Mucosa of rectum (tissue), 2 donors: ENCODE data around the gene KRABD2.

Experiments
- H3K27ac ChIP-seq, 2 donors: one replicate each; pipeline ENCODE4 v1.7.0; 2013; ENCODE audit warnings: inconsistent platforms in 2 of 2, low read depth in 2 of 2, low read length in 2 of 2
- H3K27me3 ChIP-seq, 2 donors: one replicate each; pipeline ENCODE4 v1.7.0; 2013; ENCODE audit warnings: low read length in 2 of 2; ENCODE audit not compliant: control insufficient read depth in 2 of 2, insufficient read depth in 2 of 2
- H3K36me3 ChIP-seq, 2 donors: one replicate each; pipeline ENCODE4 v1.7.0; 2013; ENCODE audit warnings: low read length in 2 of 2; ENCODE audit not compliant: control insufficient read depth in 2 of 2, insufficient read depth in 2 of 2
- H3K4me1 ChIP-seq, 2 donors: one replicate each; pipeline ENCODE4 v1.7.0; 2013; ENCODE audit warnings: low read length in 2 of 2, mild to moderate bottlenecking in 1 of 2; ENCODE audit not compliant: control insufficient read depth in 2 of 2, insufficient read depth in 2 of 2
- H3K4me3 ChIP-seq, 2 donors: one replicate each; pipeline ENCODE4 v1.7.0; 2013; ENCODE audit warnings: low read length in 2 of 2
- H3K9ac ChIP-seq, 2 donors: one replicate each; pipeline ENCODE4 v1.7.0; 2013; ENCODE audit warnings: low read length in 2 of 2, low read depth in 1 of 2, mild to moderate bottlenecking in 1 of 2
- H3K9me3 ChIP-seq, 2 donors: one replicate each; pipeline ENCODE4 v1.7.0; 2013; ENCODE audit warnings: low read length in 2 of 2; ENCODE audit not compliant: control insufficient read depth in 2 of 2
- donor health status: healthy.
- donor health status: Normal muscosa, but diverticular disease.

Gene KRABD2

GRCh38 chr17:8393470-8394231 is 17.1 kb upstream of the KRABD2 start:
- Histone ChIP-seq H3K27me3 (peaks cover 7 to 10% of the 10 kb centered on the region in 2 donors), H3K36me3 (no peaks in the 10 kb centered on the region), H3K9ac (no peak overlapping the region), H3K4me1 (peaks cover 5 to 8% of the 10 kb centered on the region in 2 donors), H3K9me3 (no peaks in the 10 kb centered on the region), H3K27ac (peak overlapping the region in 1 of 2 donors; percentile 52), H3K4me3 (peak overlapping the region; percentile 31 to 33)

GRCh38 chr17:8392674-8393469 is 16.4 kb upstream of the KRABD2 start:
- Histone ChIP-seq H3K9ac (no peak overlapping the region), H3K27ac (peak overlapping the region in 1 of 2 donors; percentile 52), H3K4me1 (peaks cover 5 to 8% of the 10 kb centered on the region in 2 donors), H3K36me3 (no peaks in the 10 kb centered on the region), H3K9me3 (no peaks in the 10 kb centered on the region), H3K27me3 (peaks cover 7% of the 10 kb centered on the region in 2 donors), H3K4me3 (no peak overlapping the region)

GRCh38 chr17:8392274-8392673 is 15.8 kb upstream of the KRABD2 start:
- H3K4me3 ChIP-seq = no peak overlapping the region
- peaks cover 5 to 8% of the 10 kb centered on the region in 2 donors for H3K4me1 ChIP-seq
- peaks cover 6 to 7% of the 10 kb centered on the region in 2 donors for H3K27me3 ChIP-seq
- H3K9me3 ChIP-seq = no peaks in the 10 kb centered on the region
- H3K36me3 ChIP-seq = no peaks in the 10 kb centered on the region
- no peak overlapping the region for H3K27ac ChIP-seq
- H3K9ac ChIP-seq = no peak overlapping the region

GRCh38 chr17:8391711-8392110 is 15.2 kb upstream of the KRABD2 start:
- H3K9ac ChIP-seq = no peak overlapping the region
- no peak overlapping the region for H3K4me3 ChIP-seq
- H3K27ac ChIP-seq = no peak overlapping the region

GRCh38 chr17:8387914-8388651 is 11.6 kb upstream of the KRABD2 start:
- Histone ChIP-seq H3K27me3 (no peaks in the 10 kb centered on the region), H3K4me3 (no peak overlapping the region), H3K36me3 (no peaks in the 10 kb centered on the region), H3K9ac (no peak overlapping the region), H3K27ac (no peak overlapping the region), H3K9me3 (no peaks in the 10 kb centered on the region), H3K4me1 (peaks cover 0 to 5% of the 10 kb centered on the region in 2 donors)

More at GRCh38 chr17:8391711-8392110, 15.2 kb upstream of the KRABD2 start:
- Histone ChIP-seq H3K9me3 (no peaks in the 10 kb centered on the region), H3K4me1 (peaks cover 5 to 8% of the 10 kb centered on the region in 2 donors), H3K36me3 (no peaks in the 10 kb centered on the region), H3K27me3 (peaks cover 3 to 6% of the 10 kb centered on the region in 2 donors)

GRCh38 chr17:8386841-8387240 is 10.3 kb upstream of the KRABD2 start:
- Histone ChIP-seq H3K4me1 (peaks cover 5 to 8% of the 10 kb centered on the region in 2 donors), H3K9ac (no peak overlapping the region), H3K27me3 (no peaks in the 10 kb centered on the region), H3K4me3 (no peak overlapping the region), H3K27ac (no peak overlapping the region), H3K9me3 (no peaks in the 10 kb centered on the region), H3K36me3 (no peaks in the 10 kb centered on the region)

GRCh38 chr17:8384801-8385378 is 8.4 kb upstream of the KRABD2 start:
- no peak overlapping the region for H3K4me3 ChIP-seq
- no peak overlapping the region for H3K9ac ChIP-seq
- H3K27me3 ChIP-seq = no peaks in the 10 kb centered on the region
- H3K27ac ChIP-seq = no peak overlapping the region
- peaks cover 12 to 13% of the 10 kb centered on the region in 2 donors for H3K36me3 ChIP-seq
- H3K9me3 ChIP-seq = no peaks in the 10 kb centered on the region
- H3K4me1 ChIP-seq = peaks cover 16 to 21% of the 10 kb centered on the region in 2 donors

GRCh38 chr17:8383143-8383822 is 6.8 kb upstream of the KRABD2 start, which contains the start of gene RPL26:
Gene RPL26, minus strand, starts transcription at chr17:8383193. Its CDS starts 883 bp downstream, at chr17:8382310.
- peaks cover 16 to 21% of the 10 kb centered on the region in 2 donors for H3K4me1 ChIP-seq

GRCh38 chr17:8382880-8383142 is 6.3 kb upstream of the KRABD2 start:
- Histone ChIP-seq H3K9me3 (no peaks in the 10 kb centered on the region), H3K27me3 (no peaks in the 10 kb centered on the region), H3K36me3 (peaks cover 27 to 32% of the 10 kb centered on the region in 2 donors), H3K4me1 (peaks cover 16 to 21% of the 10 kb centered on the region in 2 donors), H3K9ac (peak overlapping the region; percentile 72 to 93), H3K27ac (peak overlapping the region; percentile 62 to 94), H3K4me3 (peak overlapping the region; percentile 83 to 96)

More at GRCh38 chr17:8383143-8383822, 6.8 kb upstream of the KRABD2 start, which contains the start of gene RPL26:
- Histone ChIP-seq H3K9me3 (no peaks in the 10 kb centered on the region), H3K9ac (peak within 1 kb of the TSS; percentile 91 to 93), H3K27ac (peak within 1 kb of the TSS; percentile 94 to 95), H3K36me3 (peaks cover 27 to 28% of the 10 kb centered on the region in 2 donors), H3K27me3 (no peaks in the 10 kb centered on the region), H3K4me3 (peak within 1 kb of the TSS; percentile 83 to 96)
